ENCODE measurements around the gene PHACTR1.

Gene PHACTR1

DNA sequence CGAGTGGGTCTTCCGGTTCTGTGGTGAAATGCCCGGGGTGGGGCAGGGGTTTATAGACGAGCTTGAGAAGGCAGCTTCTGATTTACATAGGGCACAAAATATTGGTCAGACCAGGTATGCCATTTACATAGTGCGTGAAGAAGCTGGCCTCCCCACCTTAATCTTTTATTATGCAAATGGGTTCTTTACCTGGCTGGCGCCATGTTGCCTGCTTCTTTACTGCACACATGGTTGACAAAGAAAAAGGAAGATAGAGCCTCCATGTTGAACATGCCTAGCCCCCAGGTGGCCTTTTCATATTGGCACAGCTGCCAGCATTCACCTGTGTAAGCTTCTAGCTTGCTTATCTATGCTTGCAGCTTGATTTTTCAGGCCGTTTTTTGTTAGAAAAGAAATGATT, 276.2 kb downstream of the PHACTR1 start:
- no peak for DNase-seq (ENCODE audit: low read depth)

DNA sequence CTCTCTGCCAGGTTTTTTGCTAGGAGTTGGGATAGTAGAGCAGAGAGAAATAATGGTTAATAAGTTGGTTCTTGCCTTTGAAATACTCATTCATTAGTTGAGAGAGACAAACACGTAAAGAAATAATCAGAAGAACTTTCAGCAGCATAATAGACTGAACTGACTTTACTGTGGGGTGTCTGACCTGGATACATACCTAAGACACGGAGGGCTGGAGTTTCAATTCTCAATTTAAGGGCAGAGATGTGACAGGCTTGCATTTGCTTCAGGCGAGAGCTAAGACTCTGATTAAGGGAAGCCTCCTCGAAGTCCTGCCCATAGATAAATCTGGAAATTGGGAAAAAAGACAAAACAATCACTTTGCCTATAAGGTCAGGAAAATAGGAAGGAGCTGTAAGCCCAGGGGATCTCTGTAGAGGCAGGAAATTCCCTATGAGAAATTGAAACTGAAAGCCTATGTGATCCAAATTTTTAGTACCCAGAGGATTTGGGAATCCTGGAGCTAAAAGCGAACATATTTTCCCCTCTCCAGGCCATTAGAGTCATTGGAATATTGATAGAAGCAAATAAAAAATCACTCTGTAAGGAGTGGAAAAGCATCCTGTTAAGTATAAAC, 276.8 kb downstream of the PHACTR1 start:
- no peak for DNase-seq (ENCODE audit: low read depth)

DNA sequence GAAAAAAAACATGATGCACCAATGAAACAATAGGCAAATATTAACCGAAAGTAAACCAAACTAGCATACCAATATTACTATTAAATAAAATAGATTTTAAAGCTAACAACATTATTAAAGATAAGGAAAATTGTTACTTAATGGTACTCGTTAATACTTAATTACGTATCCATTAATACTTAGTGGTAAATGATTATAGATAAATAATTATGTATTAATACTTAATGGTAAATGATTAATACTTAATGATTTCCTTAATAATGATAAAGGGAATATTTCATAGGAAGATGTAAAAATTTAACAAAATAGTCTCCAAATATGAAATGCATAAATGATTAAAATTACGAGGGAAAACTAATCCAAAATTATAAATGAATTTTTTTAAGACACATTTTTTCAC, 278.9 kb downstream of the PHACTR1 start:
- no peak for DNase-seq (ENCODE audit: low read depth)

DNA sequence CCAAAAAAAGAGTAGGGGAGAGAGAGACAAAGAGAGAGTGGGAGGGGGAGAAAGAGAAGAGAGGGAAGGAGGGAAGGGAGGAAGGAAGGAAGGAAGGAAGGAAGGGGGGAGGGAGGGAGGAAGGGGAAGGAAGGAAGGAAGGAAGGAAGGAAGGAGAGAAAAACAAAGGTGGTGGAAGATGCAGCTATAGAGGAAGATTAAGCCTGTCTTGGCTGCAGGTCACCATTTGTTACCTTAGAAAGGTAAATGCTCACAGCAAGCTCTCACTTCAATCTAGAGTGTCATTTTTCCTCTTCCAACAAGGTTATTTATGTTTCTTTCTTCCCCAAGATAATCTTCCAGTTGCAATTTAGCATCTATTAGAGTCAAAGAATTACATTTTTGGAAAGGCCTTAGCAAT, 284.0 kb downstream of the PHACTR1 start:
- DNase-seq (ENCODE audit: low read depth) = no peak

DNA sequence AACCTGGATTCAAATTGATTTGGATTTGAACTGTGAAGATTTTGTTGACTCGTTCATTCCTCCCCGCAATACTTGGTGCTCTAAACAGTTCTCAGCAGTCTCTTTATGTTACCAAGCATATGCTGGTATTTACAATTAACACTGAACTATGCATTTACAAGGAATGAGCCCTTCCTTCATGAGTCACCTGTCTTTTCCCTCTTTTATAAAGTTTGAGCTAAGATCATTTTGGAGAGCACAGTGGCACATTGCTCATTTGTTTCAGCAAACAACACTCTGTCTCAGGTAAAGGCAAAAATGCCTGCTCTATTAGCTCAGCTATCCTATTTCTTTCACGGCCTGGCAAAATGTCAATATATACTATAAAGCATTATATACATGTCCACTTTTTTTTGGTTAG, 285.4 kb downstream of the PHACTR1 start:
- DNase-seq (ENCODE audit: low read depth) = no peak

DNA sequence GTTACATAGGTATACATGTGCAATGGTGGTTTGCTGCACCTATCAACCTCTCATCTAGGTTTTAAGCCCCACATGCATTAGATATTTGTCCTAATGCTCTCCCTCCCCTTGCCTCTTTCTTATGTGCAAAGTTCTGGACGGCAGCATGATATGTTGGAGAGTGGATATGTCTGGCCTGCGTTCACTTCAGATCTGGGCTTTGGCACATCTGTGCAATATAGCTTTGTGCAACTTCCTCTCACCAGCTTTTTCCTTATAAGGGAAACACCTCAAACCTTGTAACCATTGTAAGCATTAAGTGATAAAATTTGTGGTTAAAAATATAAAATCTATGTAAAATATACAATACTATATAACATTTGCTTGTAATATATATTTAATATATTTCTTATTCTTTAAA, 288.0 kb downstream of the PHACTR1 start:
- DNase-seq (ENCODE audit: low read depth) = no peak

DNA sequence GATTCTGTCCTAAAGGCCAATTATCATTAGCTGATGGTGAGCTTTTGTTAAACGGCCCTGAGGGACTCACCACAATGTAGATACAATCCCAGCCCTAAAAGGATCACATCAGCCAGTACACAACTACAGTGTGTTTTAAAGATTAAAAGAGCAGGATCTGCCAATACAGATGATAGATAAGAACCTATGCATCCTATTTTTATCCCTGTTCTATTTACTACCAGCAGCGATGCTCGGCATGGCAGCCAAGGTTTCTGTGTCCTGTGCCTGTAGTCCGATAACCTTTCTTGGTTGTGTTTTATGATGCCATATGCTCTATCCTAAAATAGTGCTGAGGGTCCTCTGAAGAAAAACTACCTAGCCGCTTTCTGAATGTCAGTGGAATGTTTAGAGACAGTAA, 289.4 kb downstream of the PHACTR1 start:
- no peak for DNase-seq (ENCODE audit: low read depth)

DNA sequence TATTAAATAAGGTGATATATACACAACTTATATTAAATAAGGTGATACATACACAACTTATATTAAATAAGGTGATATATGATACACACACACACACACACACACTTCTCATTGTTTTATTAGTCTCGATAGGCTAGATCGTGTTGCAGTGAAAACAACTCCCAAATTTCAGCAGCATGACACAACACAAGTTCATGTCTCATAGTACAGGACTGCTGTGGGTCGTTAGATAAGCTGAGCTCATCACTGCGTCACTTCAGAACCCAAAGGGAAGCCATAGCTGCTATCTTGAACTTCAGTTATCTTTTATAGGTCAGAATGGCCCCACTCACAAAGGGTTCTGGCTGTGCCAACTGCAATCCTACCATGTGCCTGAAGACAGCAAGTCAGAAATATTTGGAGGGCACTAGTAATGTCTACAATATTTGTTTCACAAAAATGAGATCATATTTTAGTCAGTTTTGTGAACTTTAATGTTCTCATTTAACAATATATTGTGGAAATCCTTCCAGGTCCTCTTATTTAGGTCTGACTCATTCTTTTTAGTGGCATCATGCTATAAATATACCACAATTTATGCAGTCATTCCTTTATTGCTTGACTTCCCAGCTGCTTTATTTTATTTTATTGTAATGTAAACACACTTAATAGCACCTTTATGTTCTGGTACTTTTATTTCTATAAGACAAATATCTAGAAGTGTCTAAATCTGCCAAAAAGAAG, 290.2 kb downstream of the PHACTR1 start:
- DNase-seq (ENCODE audit: low read depth) = no peak

DNA sequence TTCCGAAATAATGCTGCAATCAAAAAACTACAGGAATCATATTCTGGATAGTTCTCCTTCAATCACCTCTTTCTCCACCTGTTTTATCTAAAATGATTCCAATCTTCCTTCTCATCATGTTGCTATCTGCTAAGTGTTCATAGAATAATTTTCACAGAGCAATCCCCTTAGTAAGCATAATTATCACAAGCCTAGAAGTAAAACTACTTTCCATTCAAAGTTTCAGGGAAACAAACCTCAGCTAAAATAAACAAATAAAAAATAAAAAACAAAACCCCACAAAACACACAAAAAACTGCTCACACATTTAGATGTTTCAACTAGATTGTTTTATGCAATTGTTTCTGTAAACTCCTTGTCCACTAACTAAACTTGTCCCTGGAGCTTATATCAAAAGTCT, 291.2 kb downstream of the PHACTR1 start:
- no peak for DNase-seq (ENCODE audit: low read depth)

DNA sequence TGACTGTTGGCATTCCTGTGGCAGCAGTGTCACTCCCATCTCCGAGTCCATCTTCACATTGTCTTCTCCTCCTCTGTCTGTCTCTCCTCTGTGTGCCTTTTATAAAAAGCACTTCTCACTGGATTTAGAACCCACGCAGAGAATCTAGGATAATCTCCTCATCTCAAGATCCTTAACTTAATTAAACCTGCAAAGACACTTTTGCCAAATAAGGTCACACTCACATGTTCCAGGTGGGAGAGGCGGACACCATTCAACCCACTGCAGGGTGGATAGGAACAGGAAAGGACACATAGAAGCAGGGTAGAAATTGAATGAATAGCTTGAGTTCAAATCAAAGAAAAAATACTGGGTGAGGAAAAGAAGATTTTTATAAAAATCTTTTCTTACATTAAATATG, 292.5 kb downstream of the PHACTR1 start:
- DNase-seq (ENCODE audit: low read depth) = no peak

DNA sequence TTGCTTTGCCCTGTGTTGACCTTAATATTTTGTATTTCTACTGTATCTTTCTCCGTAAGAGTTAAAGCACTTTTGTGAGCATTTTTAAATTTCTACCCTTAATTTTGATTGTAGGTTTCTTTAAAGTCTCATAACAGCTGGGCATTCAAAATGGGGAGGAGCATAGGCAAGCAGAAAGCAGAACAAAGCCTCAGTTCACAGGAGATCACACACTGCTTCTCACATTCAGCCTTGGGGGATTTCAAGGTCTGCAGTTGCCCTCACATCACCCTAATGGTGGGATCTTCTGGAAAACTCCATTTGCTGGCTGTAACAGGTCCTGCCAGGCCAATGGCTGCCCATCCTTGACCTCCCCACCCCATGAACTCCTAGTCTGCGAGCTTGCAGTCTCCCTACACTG, 292.9 kb downstream of the PHACTR1 start:
- DNase-seq (ENCODE audit: low read depth) = no peak

DNA sequence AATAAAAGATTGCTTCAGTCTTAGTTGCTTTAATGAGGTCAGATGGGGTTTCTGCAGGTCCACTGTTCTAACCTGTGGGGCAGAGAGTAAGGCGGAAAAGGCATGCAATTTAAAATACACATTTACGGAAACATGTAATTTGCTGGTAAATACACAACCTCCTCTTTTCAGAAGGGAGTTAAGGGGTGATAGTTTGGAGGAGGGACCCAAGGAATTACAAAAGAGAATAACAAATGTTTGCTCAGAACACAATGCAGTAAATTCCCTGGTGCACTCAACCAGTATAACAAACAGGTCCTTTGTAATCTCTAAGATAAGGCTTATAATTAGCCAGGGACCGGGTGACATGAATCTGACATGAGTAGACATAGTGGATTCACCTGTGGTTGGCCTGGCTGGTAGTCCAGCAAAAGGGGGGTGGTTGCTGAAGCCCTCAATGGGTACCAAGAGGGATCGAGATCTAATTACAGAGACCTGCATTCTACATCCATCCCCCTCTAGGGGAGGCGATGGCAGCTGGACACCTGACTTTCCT, 295.1 kb downstream of the PHACTR1 start:
- DNase-seq (ENCODE audit: low read depth) = no peak

DNA sequence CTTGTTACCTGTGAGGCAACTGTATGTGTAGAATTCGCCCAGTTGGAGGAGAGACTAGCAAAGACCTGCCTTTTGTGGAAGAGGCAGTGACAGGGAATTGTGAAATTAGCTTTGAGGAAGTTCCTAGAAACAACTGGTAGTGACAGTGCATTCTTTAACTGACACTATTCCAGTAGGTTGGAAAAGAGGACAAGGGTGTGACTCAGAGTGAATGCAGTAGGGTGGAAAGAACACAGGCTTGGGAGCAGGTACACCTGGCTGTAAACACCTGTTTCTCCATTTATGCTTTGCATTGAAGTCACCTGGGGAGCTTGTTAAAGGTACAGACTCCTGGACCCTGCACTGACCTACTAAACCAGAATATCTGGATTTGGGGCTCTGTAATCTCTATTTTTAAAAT, 295.7 kb downstream of the PHACTR1 start:
- DNase-seq (ENCODE audit: low read depth) = no peak

DNA sequence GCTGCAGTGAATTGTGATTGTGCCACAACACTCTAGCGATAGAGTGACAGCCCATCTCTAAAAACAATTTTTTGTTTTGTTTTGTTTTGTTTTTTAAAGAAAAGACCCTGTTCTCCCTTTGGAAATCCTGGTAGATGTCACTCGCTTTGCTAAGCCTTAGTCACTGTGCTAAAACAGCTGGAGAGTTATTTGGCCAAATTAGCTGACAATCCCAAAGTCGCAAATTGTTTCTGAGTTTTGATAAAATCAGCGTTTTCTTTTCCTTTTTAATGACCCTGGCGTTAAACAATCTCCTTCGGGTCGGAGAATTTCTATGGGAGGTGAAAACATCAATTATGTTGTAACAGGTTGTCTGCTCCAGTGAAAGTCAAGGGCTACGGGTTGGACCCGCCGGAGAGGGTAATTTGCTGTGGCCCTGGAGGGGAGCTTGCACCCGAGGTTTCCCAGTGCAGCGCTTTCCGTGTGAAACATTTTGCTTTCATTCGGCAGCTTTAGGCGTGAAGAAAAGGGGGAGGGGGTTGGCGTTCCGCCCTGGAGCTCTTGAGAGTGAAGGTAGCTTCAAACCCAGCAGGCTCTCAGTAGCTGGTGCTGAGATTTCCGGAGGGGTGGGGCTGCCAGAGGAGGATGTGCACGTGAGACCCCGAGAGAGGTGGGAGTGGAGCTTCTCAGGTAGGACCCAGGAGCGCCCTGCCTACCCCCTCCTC, 296.6 kb downstream of the PHACTR1 start:
- no peak for DNase-seq (ENCODE audit: low read depth)

DNA sequence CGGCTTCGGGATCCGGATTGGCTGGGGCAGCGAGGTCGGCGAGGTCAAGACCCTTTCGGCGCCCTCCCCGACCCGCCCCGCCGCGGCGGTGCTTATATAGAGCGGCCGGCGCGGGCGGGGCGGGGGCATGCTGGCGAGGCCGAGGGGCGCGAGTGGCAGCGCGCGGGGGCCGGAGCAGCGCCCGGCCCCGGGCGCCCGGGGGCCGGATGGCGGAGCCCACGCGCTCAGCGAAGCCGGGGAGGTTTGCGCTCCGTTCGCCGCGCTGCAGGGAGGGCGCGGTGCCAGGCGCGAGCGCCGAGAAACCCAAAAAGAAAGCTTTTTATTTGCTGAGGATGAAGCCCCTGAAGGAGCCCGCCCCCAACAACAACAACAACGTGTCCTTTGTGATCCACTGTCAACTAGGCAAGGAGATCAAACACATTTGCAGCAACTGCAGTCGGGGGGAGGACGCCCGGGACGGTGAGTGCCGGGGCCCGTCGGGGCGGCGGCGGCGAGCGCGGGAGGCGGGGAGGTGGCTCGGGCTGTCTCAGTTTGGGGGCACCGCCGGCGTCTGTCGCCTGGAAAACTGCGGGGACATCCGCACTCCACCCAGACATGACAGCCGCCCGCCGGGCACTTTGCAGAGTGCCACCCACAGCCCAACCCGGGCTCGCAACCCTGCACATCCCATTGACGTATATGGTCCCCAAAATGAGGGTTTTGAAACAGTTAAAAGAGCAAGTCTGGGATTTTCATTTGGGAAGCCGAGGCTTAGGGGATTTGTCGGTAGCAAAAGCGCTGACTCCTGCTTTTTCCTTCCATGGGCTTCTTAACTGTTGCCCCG, 297.3 kb downstream of the PHACTR1 start:
- DNase-seq (ENCODE audit: low read depth) = no peak

DNA sequence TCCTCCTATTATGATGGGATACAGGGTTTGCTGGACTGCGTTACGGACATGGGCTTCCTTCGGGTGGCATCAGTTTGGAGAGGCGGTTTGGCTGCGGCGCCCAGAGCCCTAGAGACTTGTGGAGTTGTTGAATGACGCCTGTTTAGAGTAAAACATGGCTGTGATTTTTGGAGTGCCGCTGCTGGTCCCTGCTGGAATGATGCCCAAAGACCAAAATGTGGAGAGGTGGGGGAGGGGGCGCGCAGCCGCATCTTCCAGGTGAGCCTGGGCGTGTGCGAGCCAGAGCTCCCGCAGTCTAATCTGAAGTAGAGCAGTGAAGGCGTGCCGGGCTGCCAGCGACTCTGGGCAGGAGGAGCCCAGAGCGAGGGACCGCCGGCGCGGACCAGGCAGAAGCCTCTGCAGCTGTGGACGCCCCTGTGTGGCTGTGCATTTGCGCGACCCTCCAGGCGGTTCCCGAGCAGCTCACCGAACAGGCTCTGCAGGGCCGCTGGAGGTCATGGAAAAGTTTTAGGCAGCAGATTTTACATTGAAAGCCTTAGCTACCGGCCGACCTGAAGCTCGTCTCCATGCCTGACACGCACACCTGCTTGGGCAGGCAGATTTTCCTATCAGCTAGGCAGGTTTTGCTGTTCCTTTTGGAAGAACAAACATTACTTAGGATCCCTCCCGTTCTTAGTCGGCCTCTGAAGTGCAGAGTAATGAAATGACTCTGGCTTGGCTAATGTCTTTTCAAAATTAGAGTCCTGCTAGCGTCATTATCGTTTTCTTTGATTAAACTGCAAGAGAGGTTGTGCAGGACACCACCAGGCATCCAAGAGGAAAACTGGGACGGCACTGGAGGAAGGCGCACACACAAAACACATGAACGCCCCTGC, 298.2 kb downstream of the PHACTR1 start:
- DNase-seq (ENCODE audit: low read depth) = no peak

DNA sequence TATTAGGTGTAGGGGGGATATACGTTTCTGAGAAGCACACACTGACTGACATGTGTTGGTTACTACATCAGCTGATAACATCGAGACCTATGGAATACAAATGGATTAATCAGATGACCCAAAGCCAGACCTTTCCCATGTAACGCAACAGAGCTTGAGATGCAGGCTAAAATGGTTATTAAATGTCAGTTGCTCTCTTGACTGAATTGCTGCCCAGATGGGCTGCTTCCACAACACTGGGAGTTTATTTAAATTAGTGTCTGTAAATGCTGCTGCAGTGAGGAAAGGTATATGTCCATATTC, 298.8 kb downstream of the PHACTR1 start:
- no peak for DNase-seq (ENCODE audit: low read depth)

DNA sequence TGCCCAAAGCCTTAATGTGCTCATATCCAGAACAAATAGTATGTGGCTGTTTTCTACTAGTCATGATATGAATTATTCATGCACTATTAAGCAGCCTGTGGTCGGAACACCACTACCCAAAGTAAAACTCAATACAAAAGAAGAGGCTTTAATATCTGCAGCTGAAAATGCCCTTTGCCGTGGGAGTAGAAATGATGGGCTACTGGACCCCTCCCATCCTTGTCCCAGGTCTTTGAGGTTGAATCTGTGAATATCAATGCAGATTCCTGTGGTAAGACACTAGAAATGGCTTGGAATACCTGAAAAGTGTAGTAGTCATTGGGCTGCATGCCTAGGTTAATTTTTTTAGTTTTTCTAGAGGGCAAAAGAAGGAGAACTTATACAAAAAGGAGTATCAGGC, 308.0 kb downstream of the PHACTR1 start:
- no peak for DNase-seq (ENCODE audit: low read depth)

DNA sequence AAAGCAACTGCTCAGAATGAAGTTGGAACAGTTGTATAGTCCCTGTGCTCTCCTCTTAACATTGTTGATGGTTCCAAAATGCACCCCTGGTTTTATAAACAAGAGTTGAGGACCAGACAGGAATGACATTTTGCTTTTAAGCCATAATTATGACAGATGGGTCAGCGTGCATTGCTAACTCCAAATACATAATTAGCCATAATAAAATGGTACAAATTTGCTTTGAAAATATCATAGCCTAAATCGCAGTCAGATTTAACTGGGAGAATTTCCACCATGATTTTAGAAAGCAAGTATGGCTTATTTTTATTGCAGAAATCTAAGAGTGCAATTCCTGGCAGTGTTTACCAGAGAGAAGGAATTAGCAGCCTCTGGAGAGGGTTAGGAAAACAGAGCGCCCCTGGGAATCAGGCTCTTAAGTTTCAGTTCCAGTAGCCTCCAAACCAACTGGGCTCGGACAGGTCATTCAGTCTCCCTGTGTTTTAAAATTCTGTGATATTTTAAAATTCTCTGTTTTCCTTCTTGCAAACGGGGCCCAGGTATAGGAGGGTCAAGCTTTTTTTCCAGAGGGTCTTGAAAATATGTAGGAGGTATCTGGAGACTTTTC, 309.4 kb downstream of the PHACTR1 start:
- no peak for DNase-seq (ENCODE audit: low read depth)

DNA sequence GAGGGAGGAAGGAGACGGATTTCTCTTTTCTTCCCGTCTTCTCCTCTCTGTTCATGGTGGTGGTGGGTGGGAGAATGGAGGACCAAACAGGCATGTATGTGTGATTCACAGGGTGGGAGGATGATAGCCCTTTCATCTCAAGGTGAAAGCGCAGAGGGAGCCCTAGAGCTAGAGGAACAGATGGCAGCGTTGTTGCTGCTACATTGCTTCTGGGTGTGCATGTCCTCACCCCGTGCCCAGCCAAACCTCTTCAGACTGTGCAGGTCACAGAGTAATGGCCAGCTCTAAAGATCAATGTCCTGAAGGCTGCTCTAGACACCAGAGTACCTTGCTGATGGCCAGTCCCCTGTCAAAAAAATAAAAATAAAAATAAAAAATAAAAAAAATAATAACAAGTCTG, 310.0 kb downstream of the PHACTR1 start:
- no peak for DNase-seq (ENCODE audit: low read depth)

DNA sequence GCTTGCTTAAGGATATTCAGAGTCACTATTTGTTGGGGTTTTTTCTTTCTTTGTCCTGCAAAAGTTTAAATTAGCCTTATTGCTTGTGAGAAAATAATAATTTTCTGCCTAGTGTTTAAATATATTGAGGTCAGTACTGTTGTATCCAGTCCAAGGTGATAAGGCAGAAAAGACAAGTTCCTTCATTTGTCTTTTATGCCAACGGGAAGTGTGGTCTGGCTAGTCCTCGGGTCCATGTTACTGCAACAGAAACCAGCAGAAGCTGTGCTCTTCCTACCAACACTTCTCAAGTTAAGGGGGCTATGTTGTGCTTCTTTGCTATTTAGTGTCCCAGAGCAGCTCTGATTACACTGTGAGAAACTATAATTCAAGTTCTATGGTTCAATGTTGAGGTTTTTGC, 310.6 kb downstream of the PHACTR1 start:
- no peak for DNase-seq (ENCODE audit: low read depth)
